GM19351 (cell line): ENCODE measurements around the gene LIMK1.

Source experiments
- ATAC-seq: cut with Tn5 transposase; IDR thresholded peaks from one replicate; pipeline ENCODE4 v1.9.1; 2021; ENCODE audit warnings: mild to moderate bottlenecking, moderate library complexity; ENCODE audit not compliant: unreplicated experiment

LIMK1 gene

DNA sequence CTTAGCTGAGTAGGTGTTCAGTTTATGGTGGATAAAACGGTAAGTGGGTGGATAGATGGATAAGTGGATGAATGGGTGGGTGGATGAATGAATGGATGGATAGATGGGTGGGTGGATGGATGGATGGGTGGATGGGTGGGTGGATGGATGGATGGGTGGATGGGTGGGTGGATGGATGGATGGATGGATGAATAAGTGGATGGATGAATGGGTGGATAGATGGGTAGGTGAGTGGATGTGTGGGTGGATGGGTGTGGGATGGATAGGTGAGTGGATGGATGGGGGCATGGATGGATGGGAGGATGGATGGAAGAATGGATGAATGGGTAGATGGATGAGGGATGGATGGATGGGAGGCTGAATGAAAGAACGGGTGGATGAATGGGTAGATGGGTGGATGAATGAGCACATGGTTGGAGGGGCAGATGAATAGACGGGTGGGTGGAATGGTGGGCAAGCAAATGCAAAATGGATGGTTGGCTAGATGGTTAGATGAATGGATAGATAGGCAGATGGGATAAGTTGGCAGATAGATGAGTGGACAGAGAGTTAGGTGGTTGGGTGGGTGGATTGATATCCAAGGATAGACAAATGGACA is 29.9 kb upstream of the LIMK1 start:
- no peak for ATAC-seq

DNA sequence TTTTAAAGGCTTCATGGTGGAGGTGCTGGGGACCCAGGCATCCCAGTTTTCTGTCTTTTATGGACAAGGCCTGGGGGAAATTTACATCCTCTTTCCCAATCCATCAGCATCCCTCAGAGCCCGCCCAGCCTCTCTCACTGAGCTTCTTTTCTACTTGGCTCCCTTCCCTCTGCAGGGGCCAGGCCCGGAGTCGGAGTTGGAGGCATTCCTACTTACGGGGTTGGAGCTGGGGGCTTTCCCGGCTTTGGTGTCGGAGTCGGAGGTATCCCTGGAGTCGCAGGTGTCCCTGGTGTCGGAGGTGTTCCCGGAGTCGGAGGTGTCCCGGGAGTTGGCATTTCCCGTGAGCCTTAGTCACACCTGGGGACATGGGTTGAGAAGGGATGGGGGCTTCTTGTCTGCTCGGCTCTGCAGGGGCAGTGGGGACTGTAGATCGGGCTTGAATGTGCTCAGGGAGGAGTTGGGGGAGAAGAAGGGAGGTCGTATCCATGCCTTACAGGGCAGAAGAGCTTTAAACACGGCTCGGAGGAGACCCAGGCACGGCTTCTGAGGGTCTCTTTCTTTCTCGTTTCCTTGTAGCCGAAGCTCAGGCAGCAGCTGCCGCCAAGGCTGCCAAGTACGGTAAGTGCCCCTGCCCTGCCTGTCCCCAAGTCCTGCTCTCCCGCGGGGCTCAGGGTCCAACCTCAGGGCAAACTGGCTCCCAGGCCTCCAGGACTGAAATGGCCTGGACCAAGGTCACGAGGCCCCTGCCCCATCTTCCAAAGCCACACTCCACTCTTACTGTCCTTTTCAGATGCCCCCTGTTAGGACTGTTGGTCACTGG is 27.3 kb upstream of the LIMK1 start:
- no peak for ATAC-seq

DNA sequence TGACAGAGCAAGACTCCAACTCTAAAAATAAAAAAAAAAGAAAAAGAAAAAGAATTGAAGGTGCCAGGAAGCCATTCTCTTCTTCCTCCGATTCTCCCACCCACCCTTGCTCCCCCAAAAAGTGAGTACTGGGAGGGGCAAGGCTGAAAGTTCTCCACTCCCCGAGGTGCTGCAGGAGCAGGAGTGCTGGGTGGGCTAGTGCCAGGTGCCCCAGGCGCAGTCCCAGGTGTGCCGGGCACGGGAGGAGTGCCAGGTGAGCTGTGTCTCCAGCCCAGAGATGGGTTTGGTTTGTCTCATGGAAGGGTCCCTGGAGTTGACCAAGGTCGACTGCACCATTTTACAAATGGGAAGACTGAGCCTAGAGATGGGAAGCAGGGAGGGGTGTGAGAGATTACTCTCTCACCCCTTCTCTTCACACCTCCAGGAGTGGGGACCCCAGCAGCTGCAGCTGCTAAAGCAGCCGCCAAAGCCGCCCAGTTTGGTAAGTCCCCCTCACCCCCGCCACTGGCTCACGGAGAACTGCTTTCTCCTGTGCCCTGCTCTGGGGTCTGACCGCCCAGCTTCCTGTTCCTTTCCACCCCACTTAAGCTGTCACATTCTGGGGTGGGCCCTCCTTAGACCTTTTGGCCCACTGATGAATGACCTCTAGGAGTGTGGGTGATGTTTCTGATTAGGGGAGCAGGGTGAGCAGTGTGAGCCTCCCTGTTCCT is 26.2 kb upstream of the LIMK1 start:
- no peak for ATAC-seq

DNA sequence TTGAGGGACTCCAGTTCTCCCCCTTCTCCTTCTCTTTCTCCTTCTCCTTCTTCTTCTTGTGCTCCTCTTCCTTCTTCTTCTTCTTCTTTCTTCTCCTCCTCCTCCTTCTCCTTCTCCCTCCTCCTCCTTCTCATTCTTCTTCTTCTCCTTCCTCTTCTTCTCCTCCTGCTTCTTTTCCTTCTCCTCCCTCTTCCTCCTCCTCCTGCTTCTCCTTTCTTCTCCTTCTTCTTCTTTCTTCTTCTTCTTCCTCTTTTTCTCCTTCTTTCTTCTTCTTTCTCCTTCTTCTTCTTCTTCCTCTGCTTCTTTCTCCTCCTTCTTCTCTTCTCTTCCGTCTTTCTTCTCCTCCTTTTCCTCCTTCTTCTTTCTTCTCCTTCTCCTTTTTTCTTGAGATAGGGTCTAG is 25.6 kb upstream of the LIMK1 start:
- ATAC-seq, result no peak

DNA sequence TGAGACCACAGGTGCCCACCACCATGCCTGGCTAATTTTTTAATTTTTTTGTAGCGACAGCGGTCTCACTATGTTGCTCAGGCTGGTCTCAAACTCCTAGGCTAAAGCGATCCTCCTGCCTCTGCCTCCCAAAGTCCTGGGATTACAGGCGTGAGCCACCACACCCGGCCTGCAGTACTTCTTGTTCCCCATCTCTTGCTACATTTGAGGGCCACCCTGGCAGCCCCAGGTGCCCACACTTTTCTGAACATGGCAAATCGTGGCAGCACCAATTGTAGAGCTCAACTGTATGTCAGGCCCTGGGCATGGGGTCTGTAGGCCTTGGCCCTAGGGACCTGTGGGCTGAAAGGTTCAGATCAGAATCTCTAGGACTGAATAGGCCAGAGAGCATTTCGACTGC is 25.1 kb upstream of the LIMK1 start:
- no peak for ATAC-seq

DNA sequence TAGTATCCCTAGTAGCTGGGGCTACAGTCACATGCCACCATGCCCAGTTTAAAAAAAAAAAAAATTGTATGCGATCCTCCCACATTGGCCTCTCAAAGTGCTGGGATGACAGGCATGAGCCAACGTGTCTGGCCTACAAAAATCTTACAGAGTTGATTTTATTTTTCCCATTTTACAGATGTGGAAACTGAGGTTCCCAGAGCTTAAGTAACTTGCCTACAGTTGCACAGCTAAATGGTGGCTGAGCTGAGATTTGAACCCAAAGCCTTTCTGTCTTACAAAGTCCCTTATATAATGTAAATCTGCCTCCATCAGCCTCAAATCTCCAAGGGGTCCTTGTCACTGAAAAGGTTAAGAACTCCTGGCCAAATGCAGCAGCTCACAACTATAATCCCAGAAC is 24.6 kb upstream of the LIMK1 start:
- no peak for ATAC-seq

DNA sequence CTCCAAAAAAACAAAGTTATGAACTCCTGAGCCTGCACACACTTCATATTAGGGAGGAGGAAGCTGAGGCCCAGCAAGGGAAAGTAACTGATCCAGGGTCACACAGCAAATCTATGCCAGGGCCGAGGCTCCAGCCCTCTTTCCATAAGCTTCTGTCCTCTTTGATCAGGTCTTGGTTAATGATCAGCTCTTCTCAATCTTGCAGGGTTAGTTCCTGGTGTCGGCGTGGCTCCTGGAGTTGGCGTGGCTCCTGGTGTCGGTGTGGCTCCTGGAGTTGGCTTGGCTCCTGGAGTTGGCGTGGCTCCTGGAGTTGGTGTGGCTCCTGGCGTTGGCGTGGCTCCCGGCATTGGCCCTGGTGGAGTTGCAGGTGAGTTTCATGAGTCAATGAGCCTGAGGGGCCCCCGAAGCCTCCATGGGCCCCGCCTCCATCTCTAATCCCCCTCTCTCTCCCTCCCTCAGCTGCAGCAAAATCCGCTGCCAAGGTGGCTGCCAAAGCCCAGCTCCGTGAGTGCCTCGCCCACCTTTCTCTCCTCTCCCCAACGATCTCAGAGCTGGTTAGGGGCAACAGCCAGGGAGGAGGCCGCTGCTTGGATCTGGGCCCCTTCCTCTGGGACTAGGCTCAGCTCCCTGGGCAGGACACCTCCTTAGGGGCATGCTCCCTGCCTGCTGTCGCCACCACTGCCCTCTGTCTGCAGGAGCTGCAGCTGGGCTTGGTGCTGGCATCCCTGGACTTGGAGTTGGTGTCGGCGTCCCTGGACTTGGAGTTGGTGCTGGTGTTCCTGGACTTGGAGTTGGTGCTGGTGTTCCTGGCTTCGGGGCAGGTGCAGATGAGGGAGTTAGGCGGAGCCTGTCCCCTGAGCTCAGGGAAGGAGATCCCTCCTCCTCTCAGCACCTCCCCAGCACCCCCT is 23.7 kb upstream of the LIMK1 start:
- no peak for ATAC-seq

DNA sequence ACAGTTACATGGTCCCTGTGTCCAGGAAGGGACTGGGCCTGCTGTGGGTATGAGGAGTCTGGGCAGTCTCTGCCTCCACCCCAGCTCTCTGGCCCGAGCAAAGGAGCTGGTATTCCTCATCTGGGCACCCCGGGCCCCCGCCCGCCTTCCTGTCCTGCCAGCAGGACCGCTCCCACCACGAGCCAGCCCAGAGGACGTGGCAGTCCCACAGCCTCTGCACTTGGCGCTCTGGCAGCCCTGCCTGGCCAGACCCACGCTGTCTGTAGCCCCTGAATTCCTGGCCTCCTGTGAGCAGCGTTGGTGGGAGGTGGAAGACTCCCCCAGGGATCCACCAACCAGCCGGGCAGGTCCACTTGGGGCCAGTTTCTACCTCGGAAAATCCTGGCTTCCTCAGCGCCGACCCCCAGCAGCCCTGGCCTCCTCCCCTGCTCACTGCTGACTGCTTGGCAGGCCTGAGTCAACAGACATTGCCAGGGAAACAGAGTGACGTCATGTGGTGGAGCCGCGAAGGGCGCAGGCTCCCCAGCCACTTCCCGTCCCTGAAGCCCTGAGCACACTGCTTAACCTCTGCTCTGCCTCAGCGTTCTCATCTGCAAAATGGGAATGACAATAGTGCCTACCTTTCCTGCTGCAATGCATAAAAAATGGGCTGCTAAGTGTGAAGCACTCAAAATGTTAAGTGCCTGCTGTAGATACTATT is 21.6 kb upstream of the LIMK1 start:
- ATAC-seq, result peak; percentile 95

DNA sequence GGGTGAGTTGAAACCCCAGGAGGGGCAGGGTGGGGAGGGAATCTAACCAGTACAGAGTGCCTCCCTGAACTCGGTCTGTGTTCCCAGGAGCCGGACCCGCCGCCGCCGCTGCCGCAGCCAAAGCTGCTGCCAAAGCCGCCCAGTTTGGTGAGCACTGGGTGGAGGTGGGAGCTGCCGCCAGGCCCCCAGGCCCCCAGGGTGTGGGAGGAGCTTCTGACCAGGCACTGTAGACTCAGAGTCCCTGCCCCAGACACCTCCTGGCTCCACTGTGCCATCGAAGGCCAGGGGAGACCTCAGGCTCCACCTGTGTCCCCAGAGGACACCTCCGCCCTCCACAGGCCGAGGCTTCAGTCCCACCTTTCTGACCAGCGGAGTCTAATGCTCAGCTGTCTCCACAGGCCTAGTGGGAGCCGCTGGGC is 20.4 kb upstream of the LIMK1 start:
- ATAC-seq, result no peak

DNA sequence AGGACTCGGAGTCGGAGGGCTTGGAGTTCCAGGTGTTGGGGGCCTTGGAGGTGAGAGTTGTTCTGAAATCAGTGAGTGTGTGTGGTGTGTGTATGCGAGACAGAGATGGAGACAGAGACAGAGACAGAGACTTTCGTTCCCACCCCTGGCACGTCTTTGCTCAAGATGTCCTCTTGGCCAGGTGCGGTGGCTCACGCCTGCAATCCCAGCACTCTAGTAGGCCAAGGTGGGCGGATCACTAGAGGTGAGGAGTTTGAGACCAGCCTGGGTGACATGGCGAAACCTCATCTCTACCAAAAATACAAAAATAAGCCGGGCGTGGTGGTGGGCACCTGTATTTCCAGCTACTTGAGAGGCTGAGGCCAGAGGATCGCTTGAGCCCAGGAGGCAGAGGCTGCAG is 20.0 kb upstream of the LIMK1 start:
- ATAC-seq, result no peak

DNA sequence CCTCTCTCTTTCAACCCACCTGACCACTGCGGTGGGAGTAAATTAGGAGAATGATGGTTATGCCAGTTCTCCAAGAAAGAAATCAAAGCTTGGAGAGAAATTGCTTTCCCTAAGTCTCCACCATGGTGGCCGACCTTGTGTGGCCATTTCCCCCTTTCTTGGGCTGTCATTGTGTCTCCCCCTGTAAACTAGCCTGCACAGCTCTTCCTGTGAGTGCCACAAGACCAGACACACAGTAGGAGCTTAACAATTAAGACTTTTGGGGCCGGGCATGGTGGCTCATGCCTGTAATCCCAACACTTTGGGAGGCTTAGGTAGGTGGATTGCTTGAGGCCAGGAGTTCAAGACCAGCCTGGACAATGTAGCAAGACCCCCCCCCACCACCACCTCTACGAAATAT is 18.9 kb upstream of the LIMK1 start:
- no peak for ATAC-seq

DNA sequence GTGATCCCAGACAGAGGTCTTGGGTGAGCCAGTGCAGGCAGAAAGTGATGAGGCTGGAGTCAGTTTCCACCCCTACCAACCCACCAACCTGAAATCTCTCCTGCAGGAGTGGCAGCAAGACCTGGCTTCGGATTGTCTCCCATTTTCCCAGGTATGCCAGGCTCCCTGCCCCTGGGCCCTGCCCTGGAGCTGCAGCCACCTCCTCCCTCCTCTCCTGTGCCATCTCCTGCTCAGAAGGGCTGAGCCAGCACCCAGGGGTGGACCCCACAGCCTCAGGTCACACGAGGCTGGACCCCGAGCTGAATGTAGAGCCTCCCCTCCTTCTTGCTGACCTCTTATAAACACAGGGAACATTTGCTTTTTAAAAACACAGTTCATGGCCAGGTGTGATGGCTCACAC is 17.0 kb upstream of the LIMK1 start:
- ATAC-seq, result no peak

DNA sequence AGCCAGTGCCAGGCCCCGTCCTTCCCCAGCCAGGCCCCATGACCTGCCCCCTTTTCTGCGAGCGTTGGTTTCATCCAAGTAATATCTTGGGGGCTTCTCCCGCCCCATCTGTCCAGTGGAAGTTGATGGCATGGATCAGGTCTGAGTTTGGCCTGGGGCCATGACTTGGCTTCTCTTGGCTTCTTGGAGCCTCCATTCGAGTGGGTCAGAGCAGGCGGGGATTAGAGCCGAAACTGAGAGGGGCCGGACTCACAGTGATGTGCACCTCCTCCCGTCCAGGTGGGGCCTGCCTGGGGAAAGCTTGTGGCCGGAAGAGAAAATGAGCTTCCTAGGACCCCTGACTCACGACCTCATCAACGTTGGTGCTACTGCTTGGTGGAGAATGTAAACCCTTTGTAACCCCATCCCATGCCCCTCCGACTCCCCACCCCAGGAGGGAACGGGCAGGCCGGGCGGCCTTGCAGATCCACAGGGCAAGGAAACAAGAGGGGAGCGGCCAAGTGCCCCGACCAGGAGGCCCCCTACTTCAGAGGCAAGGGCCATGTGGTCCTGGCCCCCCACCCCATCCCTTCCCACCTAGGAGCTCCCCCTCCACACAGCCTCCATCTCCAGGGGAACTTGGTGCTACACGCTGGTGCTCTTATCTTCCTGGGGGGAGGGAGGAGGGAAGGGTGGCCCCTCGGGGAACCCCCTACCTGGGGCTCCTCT is 15.1 kb upstream of the LIMK1 start:
- ATAC-seq, result no peak

DNA sequence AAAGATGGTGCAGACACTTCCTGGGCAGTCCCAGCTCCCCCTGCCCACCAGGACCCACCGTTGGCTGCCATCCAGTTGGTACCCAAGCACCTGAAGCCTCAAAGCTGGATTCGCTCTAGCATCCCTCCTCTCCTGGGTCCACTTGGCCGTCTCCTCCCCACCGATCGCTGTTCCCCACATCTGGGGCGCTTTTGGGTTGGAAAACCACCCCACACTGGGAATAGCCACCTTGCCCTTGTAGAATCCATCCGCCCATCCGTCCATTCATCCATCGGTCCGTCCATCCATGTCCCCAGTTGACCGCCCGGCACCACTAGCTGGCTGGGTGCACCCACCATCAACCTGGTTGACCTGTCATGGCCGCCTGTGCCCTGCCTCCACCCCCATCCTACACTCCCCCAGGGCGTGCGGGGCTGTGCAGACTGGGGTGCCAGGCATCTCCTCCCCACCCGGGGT is 14.5 kb upstream of the LIMK1 start:
- no peak for ATAC-seq

DNA sequence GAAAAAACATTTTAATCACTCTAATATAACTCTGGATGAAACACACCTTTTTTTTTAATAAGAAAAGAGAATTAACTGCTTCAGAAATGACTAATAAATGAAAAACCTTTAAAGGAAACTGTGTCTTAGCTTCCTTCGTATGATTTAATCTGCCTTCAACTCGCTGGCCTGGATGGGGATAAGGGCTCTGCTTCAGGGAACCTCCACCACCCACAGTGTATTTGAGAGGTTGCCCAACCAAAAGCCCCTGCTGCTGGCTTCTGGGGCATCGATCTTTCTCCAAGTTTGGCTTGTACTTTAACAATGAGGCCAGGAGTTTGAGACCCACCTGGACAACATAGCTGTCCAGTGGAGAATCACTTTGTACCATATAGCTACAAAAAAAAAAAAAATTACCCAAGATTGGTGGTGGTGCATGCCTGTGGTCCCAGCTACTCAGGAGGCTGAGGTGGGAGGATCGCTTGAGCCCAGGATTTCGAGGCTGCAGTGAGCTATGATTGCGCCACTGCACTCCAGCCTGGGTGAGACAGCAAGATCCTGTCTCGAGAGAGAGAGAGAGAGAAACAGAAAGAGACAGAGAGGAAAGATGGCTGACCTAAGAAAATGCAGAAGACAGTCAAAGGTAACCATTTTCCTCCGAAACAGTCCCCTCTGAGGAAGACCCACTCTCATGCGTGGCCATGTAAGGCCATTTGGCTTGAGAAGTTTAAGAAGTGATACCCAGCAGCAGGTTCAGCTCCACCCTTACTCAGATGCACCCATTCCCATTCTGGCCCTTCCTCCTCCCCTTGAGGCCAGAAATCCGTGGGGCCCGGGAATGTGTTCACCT is 13.6 kb upstream of the LIMK1 start:
- ATAC-seq, result no peak

DNA sequence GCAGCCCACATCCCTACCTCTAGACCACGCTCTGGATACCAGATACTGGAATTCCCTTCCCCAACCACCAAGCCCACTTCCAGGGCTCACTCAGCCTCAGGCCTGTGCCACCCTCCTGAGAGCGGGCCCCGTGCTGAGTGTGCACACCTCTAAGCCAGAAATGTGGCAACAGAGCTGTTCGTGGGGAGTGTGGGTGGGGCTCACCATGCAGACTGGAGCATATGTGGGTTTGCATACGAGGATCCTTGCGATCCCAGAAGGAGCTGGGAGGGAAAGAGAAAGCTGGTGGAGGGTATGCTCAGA is 13.0 kb upstream of the LIMK1 start:
- no peak for ATAC-seq

DNA sequence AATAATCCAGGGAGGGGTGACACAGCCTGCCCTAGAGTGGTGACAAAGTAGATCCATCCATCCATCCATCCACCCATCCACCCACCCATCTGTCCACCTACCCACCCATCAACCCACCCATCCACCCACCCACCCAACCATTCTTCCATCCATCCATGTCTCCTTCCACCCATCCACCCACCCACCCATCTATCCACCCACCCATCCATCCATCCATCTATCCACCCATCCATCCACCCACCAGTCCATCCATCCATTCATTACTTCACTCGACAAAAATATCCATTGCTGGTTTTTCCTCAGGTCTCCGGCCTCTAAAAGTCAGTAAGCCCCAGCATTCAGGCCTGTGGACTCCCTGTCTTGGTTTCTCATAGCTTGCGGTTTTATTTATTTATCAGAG is 12.5 kb upstream of the LIMK1 start:
- ATAC-seq, result no peak

DNA sequence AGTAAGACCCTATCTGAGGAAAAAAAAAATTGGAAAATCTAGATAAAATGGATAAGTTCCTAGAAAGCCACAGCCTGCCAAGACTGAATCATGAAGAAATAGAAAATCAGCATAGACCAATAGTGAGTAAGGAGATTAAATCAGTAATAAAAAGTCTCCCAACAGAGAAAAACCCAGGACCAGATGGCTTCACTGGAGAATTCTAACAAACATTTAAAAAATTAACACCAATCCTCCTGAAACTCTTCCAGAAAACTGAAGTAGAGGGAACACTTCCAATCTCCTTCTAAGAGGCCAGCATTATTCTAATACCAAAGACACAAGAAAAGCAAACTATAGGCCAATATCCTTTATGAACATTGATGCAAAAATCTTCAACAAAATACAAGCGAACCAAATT is 8.8 kb upstream of the LIMK1 start:
- no peak for ATAC-seq

DNA sequence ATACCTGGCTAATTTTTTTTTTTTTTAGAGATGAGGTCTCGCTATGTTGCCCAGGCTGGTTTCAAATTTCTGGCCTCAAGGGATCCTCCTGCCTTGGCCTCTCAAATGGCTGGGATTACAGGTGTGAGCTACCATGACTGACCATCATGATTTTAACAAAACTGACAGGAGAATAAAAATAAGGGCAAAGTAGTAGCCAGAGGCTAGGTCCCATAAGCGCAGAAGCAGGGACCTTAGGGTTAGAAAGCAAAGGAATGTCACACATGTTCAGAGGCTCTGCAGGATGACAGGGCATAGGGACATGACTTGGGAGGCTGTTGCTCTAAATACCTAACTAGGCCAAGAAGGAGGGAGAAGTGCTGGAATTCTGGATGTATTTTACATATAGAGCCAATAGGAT is 5.1 kb upstream of the LIMK1 start:
- ATAC-seq, result no peak
